ENCODE measurements around the gene MYLK3.
A peak's percentile ranks its signal among the peaks of the same experiment; 100 is the strongest.

The MYLK3 gene

GRCh38 chr16:46757339-46758050 lies 9.4 kb upstream of the MYLK3 start:
- DNase-seq (ENCODE audit: low read depth): peak; percentile 64

- DNase-seq (ENCODE audit: low read depth): no peak
Measured at GRCh38 chr16:46756772-46757171, 8.6 kb upstream of the MYLK3 start.

GRCh38 chr16:46753015-46753414 lies 4.9 kb upstream of the MYLK3 start:
- no peak for DNase-seq (ENCODE audit: low read depth)

GRCh38 chr16:46751381-46751780 lies 3.2 kb upstream of the MYLK3 start:
- no peak for DNase-seq (ENCODE audit: low read depth)

GRCh38 chr16:46748775-46749705 lies 896 bp upstream of the MYLK3 start:
- no peak for DNase-seq (ENCODE audit: low read depth)

- no peak for DNase-seq (ENCODE audit: low read depth)
Measured at GRCh38 chr16:46746821-46747776, 1.0 kb downstream of the MYLK3 start.

GRCh38 chr16:46745617-46746016 lies 2.5 kb downstream of the MYLK3 start:
- DNase-seq (ENCODE audit: low read depth): no peak

GRCh38 chr16:46743232-46743719 lies 4.9 kb downstream of the MYLK3 start:
- DNase-seq (ENCODE audit: low read depth): no peak

GRCh38 chr16:46739934-46740333 lies 8.2 kb downstream of the MYLK3 start:
- no peak for DNase-seq (ENCODE audit: low read depth)

GRCh38 chr16:46737621-46738214 lies 10.4 kb downstream of the MYLK3 start:
- DNase-seq (ENCODE audit: low read depth): no peak

GRCh38 chr16:46736695-46737094 lies 11.4 kb downstream of the MYLK3 start:
- DNase-seq (ENCODE audit: low read depth): no peak

GRCh38 chr16:46733319-46733830 lies 14.8 kb downstream of the MYLK3 start:
- no peak for DNase-seq (ENCODE audit: low read depth)

- DNase-seq (ENCODE audit: low read depth): no peak
Measured at GRCh38 chr16:46732561-46732960, 15.6 kb downstream of the MYLK3 start.

GRCh38 chr16:46731691-46732555 lies 16.2 kb downstream of the MYLK3 start:
- DNase-seq (ENCODE audit: low read depth): no peak

- DNase-seq (ENCODE audit: low read depth): no peak
Measured at GRCh38 chr16:46730801-46731690, 17.1 kb downstream of the MYLK3 start.

GRCh38 chr16:46730126-46730525 lies 18.0 kb downstream of the MYLK3 start:
- DNase-seq (ENCODE audit: low read depth): no peak

GRCh38 chr16:46729326-46729995 lies 18.7 kb downstream of the MYLK3 start:
- DNase-seq (ENCODE audit: low read depth): no peak

- DNase-seq (ENCODE audit: low read depth): no peak
Measured at GRCh38 chr16:46728806-46729205, 19.3 kb downstream of the MYLK3 start.

- DNase-seq (ENCODE audit: low read depth): no peak
Measured at GRCh38 chr16:46727630-46728029, 20.5 kb downstream of the MYLK3 start.

All from CMK (cell line).